ENCODE results near the gene GFY. TPM values are rescaled to one million over a fixed set of nuclear protein-coding genes. Genes with fewer than 3 reads are reported as not detected.

The GFY gene
- total RNA-seq, 4 donors from 2014 or later = not detected

GRCh38 chr19:49461656-49462055 lies 36.5 kb downstream of the GFY start:
- TF ChIP-seq POLR2A (IDR thresholded peaks at IDR 0.05) (no peak), CTCF (IDR thresholded peaks at IDR 0.05) (no peak)
- no peaks in the 10 kb centered on the region for H3K27me3 ChIP-seq
- peaks cover 0 to 87% (median 9%) of the 10 kb centered on the region in 3 donors for H3K36me3 ChIP-seq
- no peaks in the 10 kb centered on the region for H3K9me3 ChIP-seq
- H3K4me3 ChIP-seq = no peak overlapping the region
- intact Hi-C loops (cut with DNase I) = no loop called here
- DNase-seq = no peak
- no peak overlapping the region for H3K27ac ChIP-seq
- 96 to 100% methylated on average over 1 to 5 of the region's 37 CpGs for WGBS, 2 donors
- H3K4me1 ChIP-seq = peaks cover 0 to 22% (median 6%) of the 10 kb centered on the region in 3 donors

GRCh38 chr19:49462492-49462891 lies 37.3 kb downstream of the GFY start:
- Histone ChIP-seq H3K9me3 (no peaks in the 10 kb centered on the region), H3K27ac (no peak overlapping the region), H3K4me1 (peaks cover 0 to 16% (median 3%) of the 10 kb centered on the region in 3 donors), H3K27me3 (no peaks in the 10 kb centered on the region), H3K36me3 (peaks cover 0 to 87% (median 9%) of the 10 kb centered on the region in 3 donors), H3K4me3 (no peak overlapping the region)
- 85% methylated on average over 8 of the region's 12 CpGs; no CpG with 5 or more reads in 1 of the 2 donors for WGBS, 2 donors
- TF ChIP-seq CTCF (IDR thresholded peaks at IDR 0.05) = no peak
- TF ChIP-seq POLR2A (IDR thresholded peaks at IDR 0.05) = no peak
- intact Hi-C loops (cut with DNase I) = no loop called here
- DNase-seq = no peak

- Histone ChIP-seq H3K4me3 (no peak overlapping the region), H3K27me3 (no peaks in the 10 kb centered on the region), H3K27ac (no peak overlapping the region), H3K36me3 (peaks cover 0 to 75% (median 9%) of the 10 kb centered on the region in 3 donors), H3K9me3 (no peaks in the 10 kb centered on the region), H3K4me1 (peaks cover 10 to 18% (median 15%) of the 10 kb centered on the region in 3 donors)
- DNase-seq = no peak
- intact Hi-C loops (cut with DNase I) = no loop called here
- 90 to 94% methylated on average over 28 to 33 of the region's 39 CpGs for WGBS, 2 donors
- TF ChIP-seq CTCF (IDR thresholded peaks at IDR 0.05) (no peak), POLR2A (IDR thresholded peaks at IDR 0.05) (no peak)
Observed at GRCh38 chr19:49463960-49464740, 39.0 kb downstream of the GFY start.

GRCh38 chr19:49465371-49465770 lies 40.2 kb downstream of the GFY start:
- no peak for DNase-seq
- Histone ChIP-seq H3K27ac (no peak overlapping the region), H3K9me3 (no peaks in the 10 kb centered on the region), H3K4me3 (no peak overlapping the region), H3K4me1 (peaks cover 10 to 30% (median 27%) of the 10 kb centered on the region in 3 donors), H3K27me3 (no peaks in the 10 kb centered on the region), H3K36me3 (peaks cover 0 to 63% (median 0%) of the 10 kb centered on the region in 3 donors)
- intact Hi-C loops (cut with DNase I) = no loop called here
- TF ChIP-seq CTCF (IDR thresholded peaks at IDR 0.05) = no peak
- no peak for TF ChIP-seq POLR2A (IDR thresholded peaks at IDR 0.05)
- WGBS, 2 donors = no CpG with 5 or more reads among the region's 3 CpGs

- 25 to 68% methylated on average over 10 to 15 of the region's 19 CpGs for WGBS, 2 donors
- Histone ChIP-seq H3K4me1 (peaks cover 10 to 43% (median 33%) of the 10 kb centered on the region in 3 donors), H3K27ac (peak overlapping the region; percentile 88 to 95 (median 92)), H3K36me3 (peaks cover 0 to 40% (median 0%) of the 10 kb centered on the region in 3 donors), H3K4me3 (peak overlapping the region; percentile 7 to 51 (median 27)), H3K9me3 (no peaks in the 10 kb centered on the region), H3K27me3 (no peaks in the 10 kb centered on the region)
- intact Hi-C loops (cut with DNase I) = no loop called here
- TF ChIP-seq POLR2A (IDR thresholded peaks at IDR 0.05) (peak in 1 of 4 donors; percentile 43), CTCF (IDR thresholded peaks at IDR 0.05) (peak in 1 of 6 experiments; percentile 18)
- DNase-seq = no peak
Observed at GRCh38 chr19:49468199-49468598, 43.0 kb downstream of the GFY start.
